ENCODE data around the gene NCKAP5.

The NCKAP5 gene

DNA sequence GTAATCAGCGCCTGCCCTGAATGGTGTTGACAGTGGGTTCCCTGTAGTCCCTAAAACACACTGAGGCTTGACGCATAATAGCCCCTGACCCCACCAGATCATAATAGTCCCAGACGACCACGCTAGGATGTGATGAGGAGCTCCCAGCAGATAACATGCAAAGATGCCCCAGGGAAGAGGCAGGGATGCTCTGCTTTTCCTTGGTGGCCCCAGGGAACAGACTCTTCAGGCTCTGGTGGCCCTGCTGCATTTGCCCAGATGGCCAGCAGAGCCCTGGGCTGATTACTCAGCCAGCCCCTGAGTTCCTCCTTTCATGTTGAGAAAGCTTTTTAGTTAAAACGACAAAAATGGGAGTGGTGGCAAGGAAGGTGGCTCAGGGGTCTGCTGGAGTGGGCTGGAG is 5.9 kb upstream of the NCKAP5 start:
- no peak for DNase-seq (ENCODE audit: low spot score)

DNA sequence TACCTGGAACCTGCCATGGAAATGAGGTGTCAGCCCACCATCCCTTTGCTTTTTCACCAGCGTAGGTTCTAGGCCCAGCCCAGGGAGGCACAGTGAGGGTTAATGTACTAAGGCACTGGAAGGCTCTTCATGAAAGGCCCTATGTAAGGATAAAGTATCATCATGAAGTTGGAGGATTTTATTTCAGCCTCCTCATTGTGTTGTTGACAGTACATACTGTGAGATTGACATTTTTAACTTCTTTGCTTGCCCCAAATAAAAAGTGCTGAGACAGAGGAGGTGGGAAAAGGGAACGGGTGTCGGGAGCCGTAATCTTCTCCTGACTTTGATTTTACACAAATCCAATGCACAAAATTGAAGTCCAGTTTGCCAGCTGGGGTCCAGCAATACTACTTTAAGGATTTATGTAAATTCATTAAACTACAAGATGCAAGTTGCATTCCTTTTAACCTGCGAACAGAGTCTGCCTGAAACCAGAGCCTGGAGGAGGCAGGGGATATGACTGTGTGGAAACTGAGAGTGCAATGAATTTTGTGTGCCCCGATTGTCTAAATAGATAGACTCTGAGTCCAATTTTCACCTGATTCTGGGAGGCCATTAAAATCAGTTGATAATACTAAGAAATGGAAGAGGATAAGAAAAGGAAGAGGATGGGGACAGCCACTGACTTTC is 5.4 kb upstream of the NCKAP5 start:
- no peak for DNase-seq (ENCODE audit: low spot score)

DNA sequence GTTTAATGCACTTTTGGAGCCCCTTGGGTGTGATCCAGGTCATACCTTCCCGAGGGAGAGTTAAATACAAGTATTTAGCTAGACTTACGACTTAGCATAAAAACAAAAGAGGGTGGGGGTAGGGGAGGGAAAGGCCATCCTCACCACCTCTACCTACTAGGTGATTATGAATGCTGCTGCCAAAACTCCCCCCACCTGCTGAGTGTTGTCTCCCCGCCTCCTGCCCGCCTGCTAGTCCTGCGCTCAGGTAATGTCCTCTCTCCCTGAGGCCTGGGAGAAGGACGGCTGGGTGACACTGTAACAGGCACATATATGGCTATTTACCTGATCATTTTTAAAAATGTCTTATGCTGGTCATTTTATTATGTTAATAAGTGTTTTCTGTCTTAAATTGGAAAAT is 3.0 kb upstream of the NCKAP5 start:
- DNase-seq (ENCODE audit: low spot score): no peak

DNA sequence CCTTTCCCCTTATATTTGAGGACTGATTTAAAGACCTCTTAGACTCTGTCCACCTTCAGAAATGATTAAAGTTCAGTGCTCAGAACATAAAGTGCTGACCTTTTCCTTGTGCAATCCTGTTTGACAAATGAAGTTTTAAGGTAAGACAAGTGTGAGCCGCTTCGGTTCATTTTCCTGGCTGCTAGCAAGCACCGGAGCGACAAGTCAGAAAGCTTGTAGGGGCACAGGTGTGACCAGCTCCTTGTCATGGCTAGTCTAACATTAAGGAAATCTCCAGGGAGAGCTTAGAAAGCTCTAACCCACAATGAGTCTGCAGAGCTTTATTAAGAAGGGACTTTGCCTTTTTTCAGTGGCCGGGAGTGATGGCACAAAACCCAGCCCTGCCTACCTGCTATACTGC is 2.3 kb upstream of the NCKAP5 start:
- no peak for DNase-seq (ENCODE audit: low spot score)

DNA sequence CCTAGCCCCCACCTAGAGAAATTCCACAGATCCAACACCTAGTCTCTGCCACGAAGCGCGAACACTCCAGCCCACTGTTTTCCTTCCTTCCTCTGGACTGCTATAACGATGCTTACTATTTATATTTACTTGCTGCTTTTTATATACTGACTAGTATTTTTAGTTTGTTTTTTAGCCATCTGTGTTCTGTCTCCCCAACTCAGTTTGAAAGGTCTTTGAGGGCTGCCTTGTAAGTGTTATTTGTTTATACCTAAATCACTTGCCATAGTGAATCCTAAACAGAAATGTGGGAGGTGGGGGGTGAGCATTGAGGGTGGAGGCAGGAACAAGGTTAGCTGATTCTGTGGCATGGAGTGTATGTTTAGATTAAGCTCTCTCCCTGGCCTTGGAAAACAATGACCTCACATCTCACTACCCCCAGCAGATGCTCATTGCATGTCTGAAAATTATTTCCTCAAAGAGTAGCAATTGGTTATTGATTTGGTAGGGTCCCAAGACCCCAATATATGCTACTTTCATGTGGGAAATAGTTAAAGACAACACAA is 1.1 kb upstream of the NCKAP5 start:
- DNase-seq (ENCODE audit: low spot score): no peak

DNA sequence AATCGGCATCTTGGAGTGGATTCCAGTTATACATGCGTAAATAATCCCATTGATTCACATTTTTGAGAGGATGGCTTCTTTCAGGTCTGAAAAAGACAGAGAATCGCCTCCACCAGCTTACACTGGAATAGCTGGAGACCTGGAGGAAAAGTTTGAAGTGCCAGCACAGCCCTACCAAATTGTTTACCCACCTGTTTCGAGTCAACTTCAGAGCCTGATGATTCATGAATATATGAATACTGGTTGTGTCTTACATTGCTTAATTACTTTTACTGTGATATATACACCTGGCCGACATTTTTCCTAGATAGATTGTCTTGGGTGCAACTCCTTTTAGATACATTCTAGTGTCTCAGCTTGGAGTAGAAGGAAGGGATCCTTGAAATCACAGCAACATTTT is 335 bp upstream of the NCKAP5 start:
- DNase-seq (ENCODE audit: low spot score): no peak

DNA sequence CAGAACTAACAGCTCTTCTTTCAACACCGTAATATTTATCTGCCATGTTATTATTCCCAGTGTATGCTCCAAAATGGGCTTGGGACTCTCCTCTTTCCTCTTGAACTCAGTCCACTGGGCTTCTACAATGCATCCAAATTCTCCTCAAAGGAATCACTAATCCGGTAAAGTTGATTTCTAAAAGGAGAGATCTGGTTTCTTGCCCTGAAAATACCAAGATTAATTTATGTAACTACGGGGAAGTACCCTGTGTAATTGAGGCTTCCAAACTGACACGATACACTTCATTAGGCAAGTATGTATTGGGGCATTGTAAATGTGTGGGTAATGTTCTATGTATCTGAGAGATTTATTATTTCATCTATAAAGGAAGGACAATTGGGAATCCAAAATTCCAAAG is 5.7 kb downstream of the NCKAP5 start:
- DNase-seq (ENCODE audit: low spot score): no peak

DNA sequence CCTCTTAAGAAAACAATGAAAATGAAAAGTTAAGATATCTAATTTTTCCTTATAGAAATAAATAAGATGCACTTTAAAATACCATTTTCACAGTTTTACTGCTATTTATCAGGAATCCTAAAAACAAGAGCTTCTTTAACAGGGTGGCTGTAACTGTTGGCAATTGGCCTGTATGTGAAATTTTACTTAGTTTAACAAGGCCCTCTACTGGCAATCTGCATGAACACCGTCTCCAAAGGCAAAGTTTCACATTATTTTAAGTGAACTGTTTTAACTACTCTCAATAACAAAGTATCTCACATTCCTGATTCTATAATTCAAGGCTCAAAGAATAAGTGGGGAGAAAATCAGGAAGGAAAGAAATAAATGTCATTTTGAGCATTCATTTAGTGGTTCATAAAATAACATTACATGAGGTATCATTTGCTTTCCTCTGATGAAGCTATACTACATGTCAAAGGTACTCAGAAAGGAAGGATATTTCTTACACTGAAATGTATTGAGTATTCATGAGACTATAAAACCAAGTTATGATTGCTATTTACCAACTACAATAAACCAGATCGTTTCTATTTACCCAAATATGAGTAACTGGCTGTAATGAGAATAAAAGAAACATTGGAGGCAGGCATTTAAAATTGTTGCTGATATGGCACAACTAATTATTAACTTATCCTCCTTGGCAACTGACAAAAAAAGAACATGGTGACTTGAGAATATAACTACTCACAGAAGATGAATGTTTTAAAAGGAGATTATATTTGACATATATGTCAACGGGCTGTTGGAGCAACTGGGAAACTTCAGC is 7.0 kb downstream of the NCKAP5 start:
- DNase-seq (ENCODE audit: low spot score): no peak

DNA sequence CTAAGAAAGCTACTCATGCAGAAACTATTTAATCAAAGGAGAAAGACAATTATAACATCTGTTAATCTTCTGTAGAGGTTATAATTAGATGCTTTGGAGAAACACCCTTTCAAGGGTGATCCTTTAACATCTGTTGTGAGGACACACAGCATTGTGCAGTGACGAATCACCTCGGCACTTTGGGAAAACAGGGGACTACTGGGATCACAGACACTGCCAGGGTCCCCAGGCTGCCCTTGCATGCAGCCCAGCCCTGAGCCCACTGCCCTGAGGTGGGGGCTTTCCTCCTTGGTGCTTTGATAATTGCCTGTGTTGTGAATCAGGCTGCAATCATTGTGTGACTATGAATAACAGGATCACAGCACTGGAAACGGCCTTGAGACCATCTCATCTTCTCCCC is 10.6 kb downstream of the NCKAP5 start:
- no peak for DNase-seq (ENCODE audit: low spot score)

DNA sequence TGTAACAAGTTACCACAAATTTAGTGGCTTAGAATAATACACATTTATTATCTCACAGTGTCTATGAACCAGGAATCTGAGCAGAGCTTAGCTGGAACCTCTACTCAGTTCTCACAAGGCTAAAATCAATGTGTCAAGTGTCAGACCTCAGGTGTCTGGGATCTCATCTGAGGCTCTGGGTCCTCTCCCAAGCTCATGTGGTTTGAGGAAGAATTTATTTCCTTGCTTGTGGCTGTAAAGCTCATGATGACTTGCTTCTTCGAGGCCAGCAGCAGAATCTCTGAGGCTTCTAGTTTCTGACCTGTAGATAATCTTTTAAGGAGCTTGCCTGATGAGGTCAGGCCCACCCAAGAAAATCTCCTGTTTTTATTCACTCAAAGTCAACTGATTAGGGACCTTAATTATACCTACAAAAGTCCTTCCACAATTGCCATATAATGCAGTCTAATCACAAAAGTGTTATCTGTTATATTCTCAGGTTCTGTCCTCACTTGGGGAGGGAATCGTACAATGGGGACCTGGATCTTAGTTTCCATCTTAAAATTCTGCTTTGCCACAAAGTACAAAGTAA is 14.3 kb downstream of the NCKAP5 start:
- no peak for DNase-seq (ENCODE audit: low spot score)

DNA sequence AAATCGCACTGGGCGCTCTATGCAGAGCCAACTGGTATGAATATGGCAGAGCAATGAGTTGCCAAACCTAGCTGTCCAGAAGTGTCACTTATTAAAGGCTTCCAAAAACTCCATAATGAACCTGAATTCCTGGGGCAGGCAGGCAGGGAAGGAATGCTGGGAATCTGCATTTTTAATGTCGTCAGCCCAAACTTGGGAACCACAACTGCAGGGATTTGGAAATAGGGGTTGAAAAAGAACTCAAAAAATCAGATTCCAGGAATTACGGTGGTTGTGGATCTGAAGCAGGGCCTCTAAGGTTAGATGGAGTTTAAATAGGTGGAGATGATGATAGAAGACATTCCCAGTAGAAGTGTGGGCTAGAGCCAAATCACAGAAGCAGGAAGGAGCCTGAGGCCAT is 15.0 kb downstream of the NCKAP5 start:
- no peak for DNase-seq (ENCODE audit: low spot score)

DNA sequence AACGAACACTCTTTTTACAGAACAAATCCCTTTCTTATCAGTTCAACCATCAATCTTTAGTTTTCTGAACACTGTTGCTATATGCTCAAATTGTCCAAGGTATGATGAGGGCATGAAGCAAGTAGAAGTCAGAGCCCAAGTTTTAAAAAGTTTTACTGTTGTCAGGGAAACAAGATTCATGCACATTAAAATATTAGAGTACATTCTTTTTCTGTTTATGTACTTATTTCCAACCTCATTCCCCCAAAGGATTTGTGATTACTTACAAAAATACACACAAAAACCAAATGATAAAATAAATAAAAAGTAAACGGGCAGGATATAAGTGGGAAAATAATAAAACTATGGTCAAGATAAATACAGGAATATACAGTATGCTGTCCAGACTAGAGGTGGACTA is 15.4 kb downstream of the NCKAP5 start:
- no peak for DNase-seq (ENCODE audit: low spot score)

DNA sequence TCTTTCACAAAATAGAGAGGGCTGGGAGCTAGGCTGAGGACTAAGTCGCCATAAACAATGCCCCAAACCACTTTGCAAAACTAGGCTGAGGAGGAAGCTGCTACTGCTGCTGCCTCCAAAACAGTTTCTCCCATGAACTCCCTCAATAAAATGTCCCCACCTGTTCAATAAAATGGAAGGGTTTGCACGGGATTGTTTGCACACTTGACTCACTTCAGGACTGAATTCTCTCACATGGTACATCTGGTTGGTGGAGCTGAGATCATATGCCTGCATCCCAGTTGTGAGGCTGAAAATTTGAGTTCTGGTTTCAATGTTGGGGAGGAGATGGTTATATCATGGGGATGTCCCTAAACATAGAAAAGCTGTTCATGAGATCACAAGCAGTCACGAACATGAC is 26.5 kb downstream of the NCKAP5 start:
- DNase-seq (ENCODE audit: low spot score): no peak

DNA sequence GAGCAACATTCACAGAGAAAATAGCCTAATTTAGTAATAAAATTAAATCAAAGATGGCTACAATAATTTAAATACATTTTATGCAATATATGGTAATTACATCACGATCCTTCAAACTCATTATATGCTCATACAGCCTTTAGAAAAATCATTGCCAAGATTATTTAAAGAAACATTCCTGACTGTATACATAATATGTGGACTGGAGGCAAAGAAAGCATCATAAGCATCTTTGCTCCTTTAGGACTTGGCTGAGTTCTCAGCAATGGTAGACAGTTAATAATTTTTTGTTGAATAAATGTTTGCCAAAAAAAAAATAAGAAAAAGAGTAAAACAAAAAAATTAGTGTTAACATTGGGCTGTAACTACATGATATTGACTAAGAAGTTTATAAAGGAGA is 26.9 kb downstream of the NCKAP5 start:
- no peak for DNase-seq (ENCODE audit: low spot score)

DNA sequence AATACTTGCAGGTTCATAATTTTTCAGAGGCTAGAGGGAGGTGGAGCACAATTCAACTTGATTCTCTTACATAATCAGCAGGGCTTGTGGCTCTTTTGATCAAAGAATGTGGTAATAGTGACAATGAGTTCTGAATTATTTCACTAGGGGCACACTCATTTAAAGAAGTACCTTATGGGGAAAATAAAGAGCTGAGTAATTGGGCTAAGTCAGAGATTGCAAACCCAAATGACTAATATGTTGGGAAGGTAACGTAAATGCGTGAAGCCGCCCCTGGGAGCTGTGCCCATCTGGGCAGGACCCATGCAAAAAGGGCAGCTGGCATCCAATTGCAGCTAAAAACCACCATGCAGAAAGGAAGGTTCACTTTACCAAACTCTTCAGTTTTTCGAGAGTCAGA is 35.3 kb downstream of the NCKAP5 start:
- DNase-seq (ENCODE audit: low spot score): no peak

DNA sequence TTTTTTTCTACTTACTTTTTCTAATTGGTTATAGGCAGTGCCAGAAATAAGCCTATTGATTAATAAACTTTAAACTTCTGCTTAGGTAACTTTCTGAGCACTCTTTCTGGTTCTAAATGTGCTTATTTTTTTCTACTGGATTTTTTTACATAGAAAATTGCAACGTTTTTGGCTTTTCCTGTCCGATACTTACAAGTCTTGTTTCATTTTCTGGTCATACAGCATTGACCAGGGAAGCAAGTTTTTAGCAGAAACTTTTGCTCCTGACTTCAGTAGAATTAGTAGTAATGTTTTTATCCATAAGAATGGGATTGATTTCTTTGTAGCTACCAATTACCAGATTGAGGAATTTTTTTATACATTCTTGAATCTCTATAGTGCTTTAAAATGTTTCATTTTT is 36.9 kb downstream of the NCKAP5 start:
- no peak for DNase-seq (ENCODE audit: low spot score)

DNA sequence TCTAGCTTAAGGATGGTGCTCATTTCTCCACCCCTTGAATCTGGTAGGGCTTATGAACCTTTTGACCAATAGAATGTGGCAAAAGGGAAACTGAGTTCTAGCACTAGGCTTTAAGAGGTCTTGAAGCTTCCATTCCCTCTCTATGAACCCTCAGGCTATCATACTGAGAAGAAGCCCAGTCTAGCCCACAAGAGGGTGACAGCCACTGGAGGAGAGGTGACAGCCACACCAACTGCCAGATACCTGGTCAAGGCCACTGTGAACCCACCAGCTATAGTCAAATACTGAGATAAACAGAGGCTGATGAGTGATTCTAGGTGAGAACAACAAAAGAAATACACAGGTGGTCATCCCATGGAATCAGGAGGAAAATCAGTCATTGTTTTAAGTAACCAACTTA is 37.6 kb downstream of the NCKAP5 start:
- no peak for DNase-seq (ENCODE audit: low spot score)

DNA sequence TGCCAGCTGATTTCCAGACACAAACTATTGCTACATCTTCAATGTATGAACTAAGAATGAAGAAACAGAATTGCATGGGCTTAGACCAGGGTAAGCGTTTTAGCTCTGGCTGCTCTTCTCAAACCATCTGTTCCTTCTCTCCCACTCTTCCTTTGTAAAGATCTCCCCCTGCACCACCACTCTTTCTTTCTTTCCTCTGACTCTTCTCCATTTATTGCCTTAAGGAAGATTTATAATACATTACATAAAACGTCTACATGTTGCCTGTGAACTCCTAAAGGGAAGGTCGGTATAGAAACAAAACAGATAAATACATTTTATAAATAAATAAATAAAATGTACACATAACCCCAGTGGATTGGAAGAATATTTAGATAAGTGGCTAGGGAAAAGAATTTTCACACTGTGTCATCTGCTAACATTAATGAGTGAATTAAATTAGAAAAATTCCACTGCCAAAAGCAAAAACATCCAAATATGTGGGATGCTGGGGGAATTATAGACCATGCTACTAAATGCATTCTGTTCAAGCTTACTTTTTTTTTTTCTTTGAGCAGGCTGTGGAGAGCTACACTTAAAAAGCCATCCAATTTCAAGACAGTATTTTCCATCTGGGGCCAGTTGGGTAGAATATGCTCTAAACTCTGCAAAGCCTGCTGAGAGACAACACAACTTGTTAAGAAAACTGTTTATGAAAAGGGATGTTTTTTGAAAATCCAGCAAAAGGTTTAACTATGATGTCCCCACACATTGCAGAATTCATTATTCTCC is 41.5 kb downstream of the NCKAP5 start:
- DNase-seq (ENCODE audit: low spot score): no peak

DNA sequence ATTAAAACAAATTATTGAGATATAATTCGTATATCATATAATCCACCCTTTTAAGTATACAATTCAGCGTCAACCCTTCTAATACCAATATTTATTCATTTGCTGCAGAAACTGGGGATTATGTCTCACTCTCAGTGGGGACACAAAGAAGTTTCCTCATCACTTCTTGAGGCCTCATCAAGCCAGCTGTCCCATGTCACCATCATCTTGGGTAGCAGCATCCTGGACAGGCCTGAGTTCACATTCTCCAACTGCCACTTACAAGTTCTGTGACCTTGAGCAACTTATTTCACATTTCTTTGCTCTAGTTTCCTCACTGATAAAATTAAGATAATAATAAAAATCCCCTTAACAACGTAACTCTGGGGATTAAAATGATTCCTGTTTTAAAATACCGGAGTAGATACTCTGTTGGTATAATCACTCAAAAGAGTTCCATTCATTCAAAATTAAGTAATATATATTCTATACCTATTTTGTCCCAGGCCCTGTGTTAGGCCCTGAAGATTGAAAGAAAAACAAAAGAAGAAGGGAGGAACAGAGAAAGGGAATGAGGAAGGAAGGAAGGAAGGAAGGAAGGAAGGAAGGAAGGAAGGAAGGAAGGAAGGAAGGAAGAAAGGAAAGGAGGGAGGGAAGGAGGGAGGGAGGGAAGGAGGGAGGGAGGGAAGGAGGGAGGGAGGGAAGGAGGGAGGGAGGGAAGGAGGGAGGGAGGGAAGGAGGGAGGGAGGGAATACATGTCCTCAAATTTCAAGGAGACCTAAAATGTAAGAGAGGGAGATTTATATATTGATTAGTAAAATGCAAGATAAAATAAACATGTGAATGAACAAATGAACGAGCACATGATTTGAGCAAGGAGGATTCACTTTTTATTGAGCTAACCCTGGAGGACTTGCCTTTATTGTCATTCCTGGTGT is 42.4 kb downstream of the NCKAP5 start:
- DNase-seq (ENCODE audit: low spot score): no peak

DNA sequence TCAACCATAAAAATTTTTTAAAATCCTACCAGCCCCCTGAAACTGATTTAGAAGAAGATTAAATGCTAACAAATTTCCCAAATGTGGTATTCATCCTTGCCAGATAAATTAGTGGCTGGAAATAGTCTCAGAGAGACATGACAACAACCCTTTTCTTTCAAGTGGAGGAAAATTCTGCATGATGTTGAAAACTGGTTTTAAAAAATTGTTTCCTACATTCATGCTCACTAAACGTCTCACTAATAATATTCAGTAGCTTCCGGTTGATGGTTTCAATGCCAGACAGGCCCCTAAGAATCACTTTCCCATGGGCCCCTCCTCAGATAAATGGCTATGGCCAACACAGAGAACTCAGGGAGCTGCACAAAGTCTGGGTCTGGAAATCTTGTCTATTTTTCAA is 43.2 kb downstream of the NCKAP5 start:
- DNase-seq (ENCODE audit: low spot score): no peak

DNA sequence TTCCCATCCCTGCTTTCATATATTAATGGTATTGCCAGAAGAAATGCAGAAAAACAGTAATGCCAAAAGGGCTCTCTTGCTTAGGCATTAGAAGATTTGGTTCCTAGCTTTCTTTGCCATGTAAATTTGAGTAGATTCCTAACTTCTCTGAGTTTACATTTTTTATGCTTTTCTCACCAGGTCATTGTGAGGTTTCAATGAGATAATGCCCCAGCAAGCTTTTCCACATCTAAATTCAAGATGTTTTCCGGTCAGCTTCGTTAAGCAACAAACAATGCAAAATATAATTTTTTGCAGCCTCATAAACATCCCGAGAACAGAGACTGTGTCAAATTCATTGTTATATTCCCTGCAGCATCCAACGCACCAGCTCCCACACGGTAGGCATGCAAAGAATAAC is 44.9 kb downstream of the NCKAP5 start:
- DNase-seq (ENCODE audit: low spot score): no peak

All from left forelimb (tissue), 1 donor.